ENCODE results near the gene C1QTNF9. TPM values are rescaled to one million over a fixed set of nuclear protein-coding genes. Genes with fewer than 3 reads are reported as not detected.
A peak's percentile ranks its signal among the peaks of the same experiment; 100 is the strongest.
"Not testable (repeated sequence)": the region's sequence is repeated elsewhere in the genome, so short reads cannot be mapped to it uniquely, and the experiment has no call there.

The C1QTNF9 gene
- total RNA-seq, 4 donors from 2014 or later = 0.28 to 0.70 TPM; not detected in 2

DNA sequence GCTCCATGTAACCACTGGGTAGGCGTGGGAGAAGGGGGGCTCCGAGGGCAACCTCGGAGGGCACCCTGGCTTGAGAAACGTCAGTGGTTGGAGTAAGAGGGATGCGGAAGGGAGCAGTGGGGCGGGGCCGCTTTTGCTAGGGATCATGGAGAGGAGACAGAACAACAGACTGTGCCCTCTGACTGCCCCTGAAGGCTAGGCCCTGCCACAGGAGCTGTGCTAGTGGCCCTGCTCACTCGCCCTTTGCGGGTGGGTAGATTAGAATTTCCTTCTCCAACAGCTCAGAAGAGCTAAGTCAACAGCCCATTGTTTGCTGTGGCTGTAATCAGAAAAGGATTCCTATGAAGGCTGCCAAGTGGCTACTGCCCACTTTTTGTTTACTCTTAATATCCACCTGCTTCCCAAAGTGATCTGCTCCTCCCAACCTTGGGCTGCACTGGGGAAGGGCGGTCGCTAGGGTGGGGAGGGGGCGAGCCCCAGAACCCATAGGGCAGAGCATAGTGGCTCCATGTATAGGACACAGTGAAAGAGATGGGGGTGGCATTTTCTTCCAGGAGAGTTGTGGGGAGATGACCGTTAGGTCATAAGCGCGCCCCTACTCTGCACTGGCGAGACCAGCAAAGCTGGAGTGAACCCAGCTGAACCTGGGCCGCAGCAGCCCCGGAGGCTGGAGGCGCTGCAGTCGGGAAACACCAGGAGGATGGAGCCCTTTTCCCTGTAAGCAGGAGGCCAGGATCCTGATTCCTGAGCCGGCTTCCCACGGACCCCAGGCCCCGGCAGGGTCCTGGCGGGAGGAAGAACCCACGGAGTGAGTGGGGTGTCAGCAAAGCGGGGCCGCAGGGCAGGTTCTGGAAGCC is 1.9 kb upstream of the C1QTNF9 start:
- no peak overlapping the region for H3K27ac ChIP-seq
- no peaks in the 10 kb centered on the region for H3K36me3 ChIP-seq
- no peaks in the 10 kb centered on the region for H3K27me3 ChIP-seq
- TF ChIP-seq, protein P1, sequence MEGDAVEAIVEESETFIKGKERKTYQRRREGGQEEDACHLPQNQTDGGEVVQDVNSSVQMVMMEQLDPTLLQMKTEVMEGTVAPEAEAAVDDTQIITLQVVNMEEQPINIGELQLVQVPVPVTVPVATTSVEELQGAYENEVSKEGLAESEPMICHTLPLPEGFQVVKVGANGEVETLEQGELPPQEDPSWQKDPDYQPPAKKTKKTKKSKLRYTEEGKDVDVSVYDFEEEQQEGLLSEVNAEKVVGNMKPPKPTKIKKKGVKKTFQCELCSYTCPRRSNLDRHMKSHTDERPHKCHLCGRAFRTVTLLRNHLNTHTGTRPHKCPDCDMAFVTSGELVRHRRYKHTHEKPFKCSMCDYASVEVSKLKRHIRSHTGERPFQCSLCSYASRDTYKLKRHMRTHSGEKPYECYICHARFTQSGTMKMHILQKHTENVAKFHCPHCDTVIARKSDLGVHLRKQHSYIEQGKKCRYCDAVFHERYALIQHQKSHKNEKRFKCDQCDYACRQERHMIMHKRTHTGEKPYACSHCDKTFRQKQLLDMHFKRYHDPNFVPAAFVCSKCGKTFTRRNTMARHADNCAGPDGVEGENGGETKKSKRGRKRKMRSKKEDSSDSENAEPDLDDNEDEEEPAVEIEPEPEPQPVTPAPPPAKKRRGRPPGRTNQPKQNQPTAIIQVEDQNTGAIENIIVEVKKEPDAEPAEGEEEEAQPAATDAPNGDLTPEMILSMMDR (IDR thresholded peaks at IDR 0.05) = no peak
- TF ChIP-seq POLR2A (IDR thresholded peaks at IDR 0.05) = no peak
- no peaks in the 10 kb centered on the region for H3K9me3 ChIP-seq
- intact Hi-C loops (cut with DNase I; ENCODE audit: low total_unique reads) = no loop called here
- no peak for DNase-seq
- no peak overlapping the region for H3K4me3 ChIP-seq
- H3K4me1 ChIP-seq = no peaks in the 10 kb centered on the region

DNA sequence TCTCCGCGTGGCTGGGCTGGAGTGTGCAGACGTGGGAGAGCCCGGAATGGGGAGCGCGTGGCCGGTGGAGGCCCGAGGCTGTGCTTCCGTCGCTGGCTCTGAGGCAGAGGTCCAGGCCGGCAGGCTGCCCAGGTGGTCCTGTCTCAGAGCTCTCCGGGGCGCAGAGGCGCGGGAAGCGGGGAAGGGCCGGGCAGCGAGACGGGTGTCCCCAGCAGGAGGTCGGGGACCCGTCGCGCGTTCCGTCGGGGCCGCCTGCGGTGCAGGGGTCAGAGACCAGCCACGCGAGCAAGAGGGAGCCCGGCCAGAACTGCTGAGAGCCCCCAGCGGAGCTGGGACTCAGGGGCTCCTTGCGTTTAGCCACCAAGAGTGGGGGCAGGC is 1.3 kb upstream of the C1QTNF9 start:
- no peaks in the 10 kb centered on the region for H3K9me3 ChIP-seq
- H3K27ac ChIP-seq = no peak overlapping the region
- H3K4me3 ChIP-seq = no peak overlapping the region
- DNase-seq = no peak
- H3K27me3 ChIP-seq = no peaks in the 10 kb centered on the region
- intact Hi-C loops (cut with DNase I; ENCODE audit: low total_unique reads) = no loop called here
- no peaks in the 10 kb centered on the region for H3K36me3 ChIP-seq
- TF ChIP-seq, protein P1 (IDR thresholded peaks at IDR 0.05) = no peak
- TF ChIP-seq POLR2A (IDR thresholded peaks at IDR 0.05) = no peak
- no peaks in the 10 kb centered on the region for H3K4me1 ChIP-seq

DNA sequence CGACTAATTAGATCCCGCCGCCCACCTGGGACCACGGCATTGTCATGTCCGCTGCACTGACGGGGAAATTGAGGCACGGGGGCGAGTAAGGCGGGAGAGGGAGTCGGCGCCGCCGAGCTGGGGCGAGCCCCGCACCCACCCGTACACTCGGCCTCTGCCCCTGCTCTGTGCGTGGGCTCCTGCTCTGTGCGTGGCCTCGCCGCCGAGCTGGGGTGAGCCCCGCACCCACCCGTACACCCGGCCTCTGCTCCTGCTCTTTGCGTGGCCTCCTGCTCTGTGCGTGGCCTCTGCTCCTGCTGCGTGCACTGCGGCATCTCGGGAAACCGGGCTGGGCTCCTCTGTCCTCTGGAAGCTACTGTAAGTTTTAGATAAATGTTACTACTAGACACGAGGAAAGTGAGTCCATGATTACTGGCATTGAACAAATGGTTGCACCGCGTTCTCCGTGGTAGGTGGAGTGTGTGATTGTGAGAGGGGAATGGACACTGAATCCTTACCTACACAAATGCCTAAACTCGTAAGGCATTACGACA is 826 bp upstream of the C1QTNF9 start:
- Histone ChIP-seq H3K36me3 (no peaks in the 10 kb centered on the region), H3K4me1 (no peaks in the 10 kb centered on the region), H3K9me3 (no peaks in the 10 kb centered on the region), H3K4me3 (no peak overlapping the region), H3K27ac (no peak overlapping the region), H3K27me3 (no peaks in the 10 kb centered on the region)
- no peak for DNase-seq
- TF ChIP-seq, protein P1 (IDR thresholded peaks at IDR 0.05) = no peak
- TF ChIP-seq POLR2A (IDR thresholded peaks at IDR 0.05) = no peak
- intact Hi-C loops (cut with DNase I; ENCODE audit: low total_unique reads) = no loop called here

DNA sequence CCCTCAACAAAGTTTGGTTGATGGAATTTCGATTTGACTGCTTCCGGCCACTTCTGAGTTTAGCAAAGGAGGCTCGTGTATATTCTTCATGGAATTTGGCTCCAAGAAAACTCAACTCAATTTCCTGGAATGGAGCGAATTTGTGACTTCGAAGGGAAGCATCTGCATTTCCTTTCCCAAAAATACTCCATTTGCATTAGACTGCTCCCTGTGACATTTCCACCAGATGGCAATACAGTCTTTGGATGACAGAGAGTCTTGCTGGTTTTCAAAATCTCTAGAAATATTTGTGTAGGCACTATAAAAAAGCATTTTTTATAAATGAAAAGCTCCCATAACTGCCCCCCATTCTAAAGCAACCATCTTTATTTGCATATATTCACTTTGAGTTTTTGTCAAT is 4.1 kb downstream of the C1QTNF9 start:
- TF ChIP-seq, protein P1 (IDR thresholded peaks at IDR 0.05) = peak in 1 of 4 experiments; percentile 26
- no peak for TF ChIP-seq POLR2A (IDR thresholded peaks at IDR 0.05)
- no peaks in the 10 kb centered on the region for H3K9me3 ChIP-seq
- intact Hi-C loops (cut with DNase I; ENCODE audit: low total_unique reads) = no loop called here
- DNase-seq = no peak
- H3K4me3 ChIP-seq = no peak overlapping the region
- no peak overlapping the region for H3K27ac ChIP-seq
- no peaks in the 10 kb centered on the region for H3K4me1 ChIP-seq
- no peaks in the 10 kb centered on the region for H3K36me3 ChIP-seq
- H3K27me3 ChIP-seq = no peaks in the 10 kb centered on the region

DNA sequence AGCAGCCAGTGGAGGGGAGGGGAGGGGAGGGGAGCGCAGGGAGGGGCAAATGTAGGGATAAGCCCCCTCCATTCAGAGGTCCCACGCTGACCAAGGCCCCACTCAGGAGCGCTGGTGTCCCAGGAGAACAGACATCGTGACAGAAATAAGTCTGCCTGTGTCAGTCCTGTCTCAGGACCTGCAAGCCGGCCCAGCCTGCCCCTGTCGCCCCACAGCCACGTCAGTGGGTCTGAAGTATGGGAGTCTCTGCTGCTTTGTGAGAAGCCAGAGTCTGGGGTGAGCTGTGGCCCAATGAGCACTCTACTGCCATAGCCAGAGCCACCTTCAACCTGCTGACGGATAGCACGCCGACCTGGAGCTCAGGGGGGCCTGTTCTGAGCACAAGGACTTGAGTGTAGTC is 8.5 kb downstream of the C1QTNF9 start:
- H3K4me3 ChIP-seq; H3K4me1 ChIP-seq; DNase-seq; H3K27ac ChIP-seq; H3K36me3 ChIP-seq; H3K9me3 ChIP-seq; intact Hi-C loops (cut with DNase I; ENCODE audit: low total_unique reads); H3K27me3 ChIP-seq: not testable (repeated sequence)

DNA sequence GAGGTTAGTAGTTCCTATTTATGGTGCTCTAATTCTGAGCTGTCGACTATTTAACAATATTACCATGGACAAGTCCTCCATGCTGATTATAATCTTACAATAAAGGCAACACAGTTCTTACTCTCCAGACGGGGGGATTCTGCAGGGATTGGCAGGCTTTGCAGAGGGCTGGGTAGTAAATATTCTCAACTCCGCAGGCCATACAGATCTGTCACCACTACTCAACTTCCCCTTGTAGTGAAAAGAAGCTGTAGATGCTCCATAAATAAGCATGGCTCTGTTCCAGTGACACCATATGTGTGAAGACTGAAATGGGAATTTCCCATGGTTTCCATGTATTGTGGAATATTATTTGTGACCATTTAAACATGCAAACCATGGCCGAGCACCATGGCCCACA is 9.5 kb downstream of the C1QTNF9 start:
- intact Hi-C loops (cut with DNase I; ENCODE audit: low total_unique reads); H3K9me3 ChIP-seq; H3K27me3 ChIP-seq; H3K27ac ChIP-seq; DNase-seq; H3K4me3 ChIP-seq; H3K4me1 ChIP-seq; H3K36me3 ChIP-seq: not testable (repeated sequence)

DNA sequence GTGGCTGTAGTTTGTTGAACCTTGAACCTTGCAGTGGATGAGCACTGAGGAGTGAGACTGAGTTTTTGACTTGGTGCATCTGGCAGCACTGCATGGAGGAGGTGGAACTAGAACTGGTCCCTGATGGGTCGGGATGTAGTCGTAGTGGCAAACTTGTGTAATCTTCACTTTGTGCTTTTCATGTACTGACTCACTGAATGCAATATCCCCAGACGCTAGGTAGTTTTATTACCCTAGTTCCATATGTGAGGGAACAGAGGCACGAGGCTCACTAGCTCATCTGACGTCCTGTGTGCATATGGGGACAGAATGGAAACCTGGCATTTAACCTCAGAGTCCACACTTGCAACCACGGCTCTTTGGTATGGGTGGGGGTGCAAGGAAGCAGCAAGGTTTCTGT is 10.3 kb downstream of the C1QTNF9 start:
- H3K9me3 ChIP-seq; H3K36me3 ChIP-seq; H3K4me1 ChIP-seq; H3K27me3 ChIP-seq; H3K27ac ChIP-seq; DNase-seq; H3K4me3 ChIP-seq; intact Hi-C loops (cut with DNase I; ENCODE audit: low total_unique reads): not testable (repeated sequence)

DNA sequence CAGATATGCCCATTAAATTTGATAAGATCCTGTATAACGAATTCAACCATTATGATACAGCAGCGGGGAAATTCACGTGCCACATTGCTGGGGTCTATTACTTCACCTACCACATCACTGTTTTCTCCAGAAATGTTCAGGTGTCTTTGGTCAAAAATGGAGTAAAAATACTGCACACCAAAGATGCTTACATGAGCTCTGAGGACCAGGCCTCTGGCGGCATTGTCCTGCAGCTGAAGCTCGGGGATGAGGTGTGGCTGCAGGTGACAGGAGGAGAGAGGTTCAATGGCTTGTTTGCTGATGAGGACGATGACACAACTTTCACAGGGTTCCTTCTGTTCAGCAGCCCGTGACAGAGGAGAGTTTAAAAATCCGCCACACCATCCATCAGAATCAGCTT is 12.0 kb downstream of the C1QTNF9 start:
- H3K27ac ChIP-seq; H3K4me3 ChIP-seq; H3K9me3 ChIP-seq; H3K36me3 ChIP-seq; H3K27me3 ChIP-seq; DNase-seq; intact Hi-C loops (cut with DNase I; ENCODE audit: low total_unique reads); H3K4me1 ChIP-seq: not testable (repeated sequence)

DNA sequence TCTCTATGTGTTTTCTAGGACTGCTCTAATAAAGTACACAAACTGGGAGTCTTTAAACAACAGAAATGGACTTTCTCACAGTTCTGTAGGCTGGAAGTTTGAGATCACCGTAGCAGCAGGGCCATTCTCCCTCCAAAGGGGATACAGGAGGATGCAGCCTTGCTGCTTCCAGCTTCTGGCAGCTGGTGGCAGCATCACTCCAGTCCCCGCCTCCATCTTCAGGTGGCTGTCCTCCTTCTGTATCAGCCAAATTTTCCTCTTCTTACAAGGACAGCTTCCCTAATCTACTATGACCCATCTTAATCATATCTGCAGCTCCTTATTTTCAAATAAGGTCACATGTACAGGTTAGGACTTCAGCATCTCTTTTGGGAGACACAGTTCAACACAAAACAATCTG is 13.1 kb downstream of the C1QTNF9 start:
- H3K9me3 ChIP-seq; H3K27me3 ChIP-seq; H3K4me1 ChIP-seq; H3K27ac ChIP-seq; intact Hi-C loops (cut with DNase I; ENCODE audit: low total_unique reads); H3K36me3 ChIP-seq; H3K4me3 ChIP-seq; DNase-seq: not testable (repeated sequence)
